Testis (tissue), 2 donors: ENCODE measurements around the gene RASAL2.

ENCODE experiments used
- POLR2A ChIP-seq: fragments of 450-650 bp; IDR thresholded peaks from one replicate; pipeline ENCODE4 v1.6.1; 2017; ENCODE audit warnings: antibody characterized with exemption, mild to moderate bottlenecking, moderate library complexity
- TF ChIP-seq, protein P1 (sequence below), 3 experiments: fragments of 450-650 bp in 2 of 3; fragments of 200-600 bp in 1 of 3; sonication (generic) in 1 of 3; IDR thresholded peaks; one replicate each; pipeline ENCODE4 v1.5.1; 2016 to 2019; ENCODE audit warnings: antibody characterized with exemption in 3 of 3, mild to moderate bottlenecking in 2 of 3, moderate library complexity in 1 of 3

DNA sequence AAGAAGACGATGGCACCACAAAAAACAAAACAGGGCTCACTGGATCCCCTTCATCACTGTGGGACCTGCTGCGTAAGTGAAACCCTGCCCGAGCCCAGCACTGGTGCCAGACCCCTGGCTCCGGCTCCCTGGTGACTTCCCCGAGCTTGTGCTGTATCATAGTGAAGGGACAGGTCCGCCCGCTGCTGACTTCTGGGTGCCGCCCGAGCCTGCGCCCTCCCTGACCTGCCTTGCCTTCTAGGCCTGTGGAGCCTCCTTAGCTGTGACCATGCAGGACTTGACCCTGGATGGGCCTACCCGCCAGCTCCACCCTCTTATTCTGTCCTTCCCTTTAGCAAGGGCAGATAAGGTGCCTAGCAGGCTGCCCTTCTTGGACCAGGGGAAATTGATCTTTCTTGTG is 426.9 kb downstream of the RASAL2 start:
- TF ChIP-seq, protein P1, sequence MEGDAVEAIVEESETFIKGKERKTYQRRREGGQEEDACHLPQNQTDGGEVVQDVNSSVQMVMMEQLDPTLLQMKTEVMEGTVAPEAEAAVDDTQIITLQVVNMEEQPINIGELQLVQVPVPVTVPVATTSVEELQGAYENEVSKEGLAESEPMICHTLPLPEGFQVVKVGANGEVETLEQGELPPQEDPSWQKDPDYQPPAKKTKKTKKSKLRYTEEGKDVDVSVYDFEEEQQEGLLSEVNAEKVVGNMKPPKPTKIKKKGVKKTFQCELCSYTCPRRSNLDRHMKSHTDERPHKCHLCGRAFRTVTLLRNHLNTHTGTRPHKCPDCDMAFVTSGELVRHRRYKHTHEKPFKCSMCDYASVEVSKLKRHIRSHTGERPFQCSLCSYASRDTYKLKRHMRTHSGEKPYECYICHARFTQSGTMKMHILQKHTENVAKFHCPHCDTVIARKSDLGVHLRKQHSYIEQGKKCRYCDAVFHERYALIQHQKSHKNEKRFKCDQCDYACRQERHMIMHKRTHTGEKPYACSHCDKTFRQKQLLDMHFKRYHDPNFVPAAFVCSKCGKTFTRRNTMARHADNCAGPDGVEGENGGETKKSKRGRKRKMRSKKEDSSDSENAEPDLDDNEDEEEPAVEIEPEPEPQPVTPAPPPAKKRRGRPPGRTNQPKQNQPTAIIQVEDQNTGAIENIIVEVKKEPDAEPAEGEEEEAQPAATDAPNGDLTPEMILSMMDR (IDR thresholded peaks at IDR 0.05): no peak
- TF ChIP-seq POLR2A: no peak
